Measurements from ENCODE around the gene GYG1. TPM values are rescaled to one million over a fixed set of nuclear protein-coding genes. Genes with fewer than 3 reads are reported as not detected.

The GYG1 gene
- total RNA-seq, 1 experiment from 2014 or later: 18.9 TPM

DNA sequence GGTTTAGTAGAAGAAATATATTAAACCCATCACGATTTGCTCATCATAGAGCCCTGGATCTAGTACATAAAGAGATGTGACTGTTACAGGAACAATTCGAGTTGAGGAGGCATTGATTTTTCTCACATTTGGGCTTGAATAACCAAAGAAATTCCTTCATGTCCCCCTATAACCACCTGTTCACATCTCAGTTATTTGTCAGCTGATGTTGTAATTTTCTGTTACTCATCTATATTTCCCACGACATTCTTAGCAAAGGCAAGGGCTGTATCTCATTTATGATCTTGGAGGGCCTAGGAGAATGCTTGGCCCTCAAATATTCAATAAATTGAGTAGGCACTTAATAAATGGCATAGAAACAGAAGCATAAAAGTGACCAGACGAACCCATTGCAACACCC is 36.4 kb upstream of the GYG1 start:
- no peak overlapping the region for H3K4me3 ChIP-seq (ENCODE audit: low read length)
- no peaks in the 10 kb centered on the region for H3K27me3 ChIP-seq (ENCODE audit: low read length)
- no peaks in the 10 kb centered on the region for H3K36me3 ChIP-seq (ENCODE audit: insufficient read depth, low read length)
- no peaks in the 10 kb centered on the region for H3K9me3 ChIP-seq (ENCODE audit: low read length)
- no peaks in the 10 kb centered on the region for H3K9me2 ChIP-seq (replicated peaks; ENCODE audit: insufficient read depth, low read length)
- H3K27ac ChIP-seq (ENCODE audit: low read length): no peak overlapping the region
- H3K9ac ChIP-seq (ENCODE audit: low read length): no peak overlapping the region
- H3K4me2 ChIP-seq (ENCODE audit: low read depth, low read length, poor library complexity, severe bottlenecking): no peak overlapping the region
- H3K79me2 ChIP-seq (ENCODE audit: low read length): no peaks in the 10 kb centered on the region
- no peaks in the 10 kb centered on the region for H4K20me1 ChIP-seq (ENCODE audit: insufficient read depth, low read depth, low read length)
- no peak overlapping the region for H2AFZ ChIP-seq (ENCODE audit: low read length)
- no peak for DNase-seq
- no peaks in the 10 kb centered on the region for H3K4me1 ChIP-seq (ENCODE audit: low read length)

GRCh38 chr3:148955544-148956346 is 35.6 kb upstream of the GYG1 start:
- H3K27ac ChIP-seq (ENCODE audit: low read length): no peak overlapping the region
- H3K9me3 ChIP-seq (ENCODE audit: low read length): no peaks in the 10 kb centered on the region
- no peak overlapping the region for H3K4me2 ChIP-seq (ENCODE audit: low read depth, low read length, poor library complexity, severe bottlenecking)
- H3K36me3 ChIP-seq (ENCODE audit: insufficient read depth, low read length): no peaks in the 10 kb centered on the region
- no peak overlapping the region for H3K4me3 ChIP-seq (ENCODE audit: low read length)
- DNase-seq: peak; percentile 76
- no peak overlapping the region for H2AFZ ChIP-seq (ENCODE audit: low read length)
- H3K9ac ChIP-seq (ENCODE audit: low read length): no peak overlapping the region
- H3K9me2 ChIP-seq (replicated peaks; ENCODE audit: insufficient read depth, low read length): no peaks in the 10 kb centered on the region
- no peaks in the 10 kb centered on the region for H3K27me3 ChIP-seq (ENCODE audit: low read length)
- no peaks in the 10 kb centered on the region for H3K4me1 ChIP-seq (ENCODE audit: low read length)
- no peaks in the 10 kb centered on the region for H4K20me1 ChIP-seq (ENCODE audit: insufficient read depth, low read depth, low read length)
- H3K79me2 ChIP-seq (ENCODE audit: low read length): no peaks in the 10 kb centered on the region

DNA sequence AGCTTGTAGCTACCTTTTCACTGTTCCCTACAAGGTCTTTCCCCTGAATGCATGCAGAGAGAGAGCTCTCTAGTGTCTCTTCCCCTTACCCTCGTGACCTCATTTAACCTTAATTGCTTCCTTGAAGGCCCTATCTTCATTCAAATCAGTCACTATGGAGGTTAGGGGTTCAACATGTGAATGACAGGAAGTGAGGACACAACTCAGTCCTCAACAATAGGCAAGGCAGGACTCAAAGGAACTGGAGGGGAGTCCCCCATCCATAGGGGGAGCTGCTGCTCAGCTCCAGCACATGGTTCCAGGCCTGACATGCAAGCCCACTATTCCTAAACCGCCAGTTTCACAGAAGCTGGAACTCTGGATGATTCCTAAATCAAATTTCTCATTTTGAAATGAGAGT is 33.8 kb upstream of the GYG1 start:
- Histone ChIP-seq H3K4me2 (ENCODE audit: low read depth, low read length, poor library complexity, severe bottlenecking) (no peak overlapping the region), H3K9me3 (ENCODE audit: low read length) (no peaks in the 10 kb centered on the region), H2AFZ (ENCODE audit: low read length) (0 out of 2 replicates have a peak overlapping the region, but pooled peaks have one; percentile 11), H3K27me3 (ENCODE audit: low read length) (no peaks in the 10 kb centered on the region), H3K9me2 (replicated peaks; ENCODE audit: insufficient read depth, low read length) (no peaks in the 10 kb centered on the region), H3K4me1 (ENCODE audit: low read length) (no peaks in the 10 kb centered on the region), H3K9ac (ENCODE audit: low read length) (no peak overlapping the region), H3K79me2 (ENCODE audit: low read length) (no peaks in the 10 kb centered on the region), H4K20me1 (ENCODE audit: insufficient read depth, low read depth, low read length) (no peaks in the 10 kb centered on the region), H3K27ac (ENCODE audit: low read length) (no peak overlapping the region), H3K4me3 (ENCODE audit: low read length) (no peak overlapping the region), H3K36me3 (ENCODE audit: insufficient read depth, low read length) (no peaks in the 10 kb centered on the region)
- peak; percentile 58 for DNase-seq

GRCh38 chr3:148958696-148959095 is 32.6 kb upstream of the GYG1 start:
- Histone ChIP-seq H3K79me2 (ENCODE audit: low read length) (no peaks in the 10 kb centered on the region), H3K9ac (ENCODE audit: low read length) (no peak overlapping the region), H4K20me1 (ENCODE audit: insufficient read depth, low read depth, low read length) (0 out of 2 replicates have a peak, but pooled peaks cover 2% of the 10 kb centered on the region)

GRCh38 chr3:148962513-148962912 is 28.8 kb upstream of the GYG1 start:
- DNase-seq: peak; percentile 51
- H3K4me3 ChIP-seq (ENCODE audit: low read length): no peak overlapping the region
- no peaks in the 10 kb centered on the region; the same call in 1 of the 2 replicates for H3K27me3 ChIP-seq (ENCODE audit: low read length)
- no peaks in the 10 kb centered on the region for H3K9me3 ChIP-seq (ENCODE audit: low read length)
- H3K4me2 ChIP-seq (ENCODE audit: low read depth, low read length, poor library complexity, severe bottlenecking): no peak overlapping the region
- no peaks in the 10 kb centered on the region for H3K9me2 ChIP-seq (replicated peaks; ENCODE audit: insufficient read depth, low read length)
- H3K4me1 ChIP-seq (ENCODE audit: low read length): no peaks in the 10 kb centered on the region
- no peak overlapping the region for H3K27ac ChIP-seq (ENCODE audit: low read length)
- H3K79me2 ChIP-seq (ENCODE audit: low read length): no peaks in the 10 kb centered on the region
- no peaks in the 10 kb centered on the region for H3K36me3 ChIP-seq (ENCODE audit: insufficient read depth, low read length)
- H4K20me1 ChIP-seq (ENCODE audit: insufficient read depth, low read depth, low read length): 0 out of 2 replicates have a peak, but pooled peaks cover 2% of the 10 kb centered on the region
- no peak overlapping the region for H3K9ac ChIP-seq (ENCODE audit: low read length)
- H2AFZ ChIP-seq (ENCODE audit: low read length): no peak overlapping the region

More at GRCh38 chr3:148958696-148959095, 32.6 kb upstream of the GYG1 start:
- H3K4me1 ChIP-seq (ENCODE audit: low read length): no peaks in the 10 kb centered on the region
- no peak overlapping the region for H2AFZ ChIP-seq (ENCODE audit: low read length)
- no peak overlapping the region for H3K4me3 ChIP-seq (ENCODE audit: low read length)
- H3K4me2 ChIP-seq (ENCODE audit: low read depth, low read length, poor library complexity, severe bottlenecking): no peak overlapping the region
- no peaks in the 10 kb centered on the region for H3K9me2 ChIP-seq (replicated peaks; ENCODE audit: insufficient read depth, low read length)
- DNase-seq: no peak
- no peaks in the 10 kb centered on the region for H3K9me3 ChIP-seq (ENCODE audit: low read length)
- H3K27ac ChIP-seq (ENCODE audit: low read length): no peak overlapping the region
- no peaks in the 10 kb centered on the region; the same call in 1 of the 2 replicates for H3K27me3 ChIP-seq (ENCODE audit: low read length)
- no peaks in the 10 kb centered on the region for H3K36me3 ChIP-seq (ENCODE audit: insufficient read depth, low read length)

- Histone ChIP-seq H3K9me3 (ENCODE audit: low read length) (no peaks in the 10 kb centered on the region), H3K4me2 (ENCODE audit: low read depth, low read length, poor library complexity, severe bottlenecking) (no peak overlapping the region), H3K36me3 (ENCODE audit: insufficient read depth, low read length) (no peaks in the 10 kb centered on the region), H4K20me1 (ENCODE audit: insufficient read depth, low read depth, low read length) (0 out of 2 replicates have a peak, but pooled peaks cover 2% of the 10 kb centered on the region), H3K79me2 (ENCODE audit: low read length) (no peaks in the 10 kb centered on the region), H3K9ac (ENCODE audit: low read length) (no peak overlapping the region), H3K4me1 (ENCODE audit: low read length) (no peaks in the 10 kb centered on the region), H3K9me2 (replicated peaks; ENCODE audit: insufficient read depth, low read length) (no peaks in the 10 kb centered on the region), H3K27me3 (ENCODE audit: low read length) (no peaks in the 10 kb centered on the region; the same call in 1 of the 2 replicates), H2AFZ (ENCODE audit: low read length) (no peak overlapping the region), H3K27ac (ENCODE audit: low read length) (no peak overlapping the region), H3K4me3 (ENCODE audit: low read length) (no peak overlapping the region)
- no peak for DNase-seq
Measured at GRCh38 chr3:148964809-148965208, 26.5 kb upstream of the GYG1 start.

- H3K4me2 ChIP-seq (ENCODE audit: low read depth, low read length, poor library complexity, severe bottlenecking): no peak overlapping the region
- H3K27ac ChIP-seq (ENCODE audit: low read length): no peak overlapping the region
- H3K9me2 ChIP-seq (replicated peaks; ENCODE audit: insufficient read depth, low read length): no peaks in the 10 kb centered on the region
- DNase-seq: no peak
- no peaks in the 10 kb centered on the region for H3K79me2 ChIP-seq (ENCODE audit: low read length)
- no peaks in the 10 kb centered on the region for H3K36me3 ChIP-seq (ENCODE audit: insufficient read depth, low read length)
- H3K4me1 ChIP-seq (ENCODE audit: low read length): no peaks in the 10 kb centered on the region
- no peaks in the 10 kb centered on the region for H3K27me3 ChIP-seq (ENCODE audit: low read length)
- no peaks in the 10 kb centered on the region for H4K20me1 ChIP-seq (ENCODE audit: insufficient read depth, low read depth, low read length)
- no peak overlapping the region for H3K9ac ChIP-seq (ENCODE audit: low read length)
- no peaks in the 10 kb centered on the region for H3K9me3 ChIP-seq (ENCODE audit: low read length)
- H3K4me3 ChIP-seq (ENCODE audit: low read length): no peak overlapping the region
- no peak overlapping the region for H2AFZ ChIP-seq (ENCODE audit: low read length)
Measured at GRCh38 chr3:148968321-148968720, 23.0 kb upstream of the GYG1 start.

- Histone ChIP-seq H3K9ac (ENCODE audit: low read length) (no peak overlapping the region), H3K9me2 (replicated peaks; ENCODE audit: insufficient read depth, low read length) (no peaks in the 10 kb centered on the region), H3K4me3 (ENCODE audit: low read length) (no peak overlapping the region), H2AFZ (ENCODE audit: low read length) (no peak overlapping the region), H3K27ac (ENCODE audit: low read length) (no peak overlapping the region), H3K27me3 (ENCODE audit: low read length) (no peaks in the 10 kb centered on the region), H3K9me3 (ENCODE audit: low read length) (no peaks in the 10 kb centered on the region), H3K4me1 (ENCODE audit: low read length) (peaks cover 3% of the 10 kb centered on the region; the same call in 1 of the 2 replicates), H3K36me3 (ENCODE audit: insufficient read depth, low read length) (no peaks in the 10 kb centered on the region), H4K20me1 (ENCODE audit: insufficient read depth, low read depth, low read length) (no peaks in the 10 kb centered on the region), H3K79me2 (ENCODE audit: low read length) (no peaks in the 10 kb centered on the region), H3K4me2 (ENCODE audit: low read depth, low read length, poor library complexity, severe bottlenecking) (no peak overlapping the region)
- DNase-seq: no peak
Measured at GRCh38 chr3:148970271-148970670, 21.1 kb upstream of the GYG1 start.

All from Karpas-422 (cell line).